Left renal cortex interstitium (tissue), 4 donors: ENCODE results near the gene SHB. TPM values are rescaled to one million over a fixed set of nuclear protein-coding genes. Genes with fewer than 3 reads are reported as not detected.
"Not testable (repeated sequence)": the region's sequence is repeated elsewhere in the genome, so short reads cannot be mapped to it uniquely, and the experiment has no call there.

Source experiments
- DNase-seq, 4 donors: peaks; one replicate each; pipeline ENCODE4 v3.0.0-alpha.2; 2013; ENCODE audit warnings: low read depth in 4 of 4, low spot score in 2 of 4, missing footprints in 1 of 4
- polyA plus RNA-seq, 4 donors: library from polyadenylated mRNA; unstranded; fragments of 120-200 nt; gene quantifications; one replicate each; pipeline ENCODE4 v1.2.1, GENCODE V29; 2013; ENCODE audit not compliant: insufficient read length in 4 of 4

SHB gene
- polyA plus RNA-seq, 4 donors = 15.8 to 19.1 (median 18.5) TPM

- not testable (repeated sequence) for DNase-seq
Observed at GRCh38 chr9:37887977-37888583, 180.9 kb downstream of the SHB start.

DNA sequence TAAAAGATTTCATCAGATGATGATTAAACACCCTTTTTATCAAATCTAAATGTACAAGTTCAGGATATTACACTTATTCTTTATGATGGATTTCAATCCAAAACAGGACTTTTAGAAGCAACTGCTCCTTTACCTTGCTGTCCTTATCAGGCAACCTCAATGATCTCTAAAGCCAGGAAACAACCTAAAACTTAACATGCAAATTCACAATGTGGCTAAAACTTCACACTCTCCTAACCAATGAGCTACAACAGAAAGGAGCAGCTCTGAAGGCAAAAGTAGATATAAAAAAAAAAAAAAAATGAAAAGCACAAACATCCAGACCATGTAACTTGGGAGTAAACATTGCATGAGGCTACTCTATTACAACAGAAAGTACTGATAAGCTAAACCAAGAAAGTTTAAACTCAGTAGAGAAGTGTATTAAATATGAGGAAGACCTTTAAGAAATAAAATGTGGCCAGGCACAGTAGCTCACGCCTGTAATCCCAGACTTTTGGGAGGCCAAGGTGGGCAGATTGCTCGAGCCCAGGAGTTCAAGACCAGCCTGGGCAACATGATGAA lies 188.0 kb downstream of the SHB start:
- DNase-seq = no peak

- no peak for DNase-seq
Observed at GRCh38 chr9:37876376-37876775, 192.7 kb downstream of the SHB start.

- no peak for DNase-seq
Observed at GRCh38 chr9:37873955-37874354, 195.1 kb downstream of the SHB start.

- DNase-seq = no peak
Observed at GRCh38 chr9:37870799-37871176, 198.2 kb downstream of the SHB start.

DNA sequence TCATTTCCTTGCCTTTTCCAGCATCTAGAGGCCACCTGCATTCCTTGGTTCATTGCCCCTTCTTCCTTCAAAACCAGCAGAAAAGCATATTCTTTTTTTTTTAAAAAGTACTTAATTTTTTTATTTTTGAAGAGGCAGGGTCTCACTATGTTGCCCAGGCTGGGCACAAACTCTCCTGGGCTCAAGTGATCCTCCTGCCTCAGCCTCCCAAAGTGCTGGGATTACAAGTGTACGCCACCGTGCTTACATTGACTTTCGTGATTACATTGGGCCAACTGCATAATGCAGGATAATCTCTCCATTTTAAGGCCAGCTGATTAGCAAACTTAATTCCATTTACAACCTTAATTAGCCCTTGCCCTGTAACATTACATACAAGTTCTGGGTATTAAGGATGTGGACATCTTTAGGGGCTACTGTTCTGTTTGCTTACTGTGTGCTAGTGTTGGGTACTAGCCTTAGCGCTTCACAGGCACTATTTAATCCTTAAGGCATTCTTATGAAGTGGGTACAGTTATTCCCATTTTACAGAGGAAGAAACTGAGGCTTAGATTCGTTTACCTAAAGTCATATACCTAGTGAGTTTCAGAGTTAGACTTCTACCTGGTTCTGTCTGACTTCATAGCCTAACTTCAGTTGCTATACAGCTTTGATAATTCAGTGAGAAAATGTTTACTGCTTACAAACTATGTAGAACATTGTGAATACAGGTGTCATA lies 198.8 kb downstream of the SHB start:
- no peak for DNase-seq

Other genes starting within 250 kb of the SHB start
- 10 to 100 TPM; 12.0 to 22.3 (median 19.7) TPM for gene SLC25A51, start 165.1 kb downstream of the SHB start, polyA plus RNA-seq